ENCODE data around the gene CD93. TPM values are rescaled to one million over a fixed set of nuclear protein-coding genes. Genes with fewer than 3 reads are reported as not detected.

Gene CD93
- total and polyA plus RNA-seq, 5 experiments from 2014 or later = 0.03 to 0.20 (median 0.11) TPM; not detected in 1

- Mint-ChIP-seq H3K36me3 (no peaks in the 10 kb centered on the region), H3K4me3 (no peak overlapping the region), H3K4me1 (peaks cover 0 to 2% (median 0%) of the 10 kb centered on the region in 4 donors), H3K27me3 (peaks cover 11 to 63% (median 35%) of the 10 kb centered on the region in 5 donors), H3K9me3 (peaks cover 0 to 3% (median 0%) of the 10 kb centered on the region in 9 donors), H3K27ac (no peak overlapping the region)
- ATAC-seq (no peak), DNase-seq (no peak)
- POLR2A ChIA-PET = no interaction called here
Measured at GRCh38 chr20:23037017-23037481, 49.1 kb downstream of the CD93 start.

- ATAC-seq = no peak
- Mint-ChIP-seq H3K27me3 (peaks cover 11 to 57% (median 31%) of the 10 kb centered on the region in 5 donors), H3K36me3 (no peaks in the 10 kb centered on the region), H3K4me3 (no peak overlapping the region), H3K9me3 (peaks cover 0 to 3% (median 0%) of the 10 kb centered on the region in 9 donors), H3K4me1 (peaks cover 0 to 2% (median 0%) of the 10 kb centered on the region in 4 donors), H3K27ac (no peak overlapping the region)
- no peak for DNase-seq
- POLR2A ChIA-PET = no interaction called here
Measured at GRCh38 chr20:23036371-23036770, 49.8 kb downstream of the CD93 start.

- H3K36me3 Mint-ChIP-seq = no peaks in the 10 kb centered on the region
- DNase-seq = no peak
- POLR2A ChIA-PET = no interaction called here
- no peak overlapping the region for H3K27ac Mint-ChIP-seq
- peaks cover 0 to 3% (median 0%) of the 10 kb centered on the region in 9 donors for H3K9me3 Mint-ChIP-seq
- no peak for ATAC-seq
- no peak overlapping the region for H3K4me3 Mint-ChIP-seq
- peaks cover 0 to 2% (median 0%) of the 10 kb centered on the region in 4 donors for H3K4me1 Mint-ChIP-seq
- peaks cover 11 to 50% (median 31%) of the 10 kb centered on the region in 5 donors for H3K27me3 Mint-ChIP-seq
Measured at GRCh38 chr20:23035731-23036130, 50.4 kb downstream of the CD93 start.

GRCh38 chr20:23034721-23035671, 51.1 kb downstream of the CD93 start, which contains the start of gene SSTR4:
Gene SSTR4 (plus strand): TSS chr20:23035312. CDS start chr20:23035484, 172 bp downstream.
- Mint-ChIP-seq H3K9me3 (peaks cover 0 to 3% (median 0%) of the 10 kb centered on the region in 9 donors), H3K4me3 (no peak within 1 kb of the TSS), H3K27me3 (peaks cover 11 to 43% (median 27%) of the 10 kb centered on the region in 5 donors), H3K27ac (no peak within 1 kb of the TSS), H3K36me3 (no peaks in the 10 kb centered on the region), H3K4me1 (peaks cover 0 to 2% (median 0%) of the 10 kb centered on the region in 4 donors)
- ATAC-seq = no peak
- POLR2A ChIA-PET = no interaction called here
- no peak for DNase-seq

GRCh38 chr20:23033918-23034317, 52.2 kb downstream of the CD93 start:
- no peak overlapping the region for H3K4me3 Mint-ChIP-seq
- ATAC-seq (no peak), DNase-seq (no peak)
- no peak overlapping the region for H3K27ac Mint-ChIP-seq
- POLR2A ChIA-PET = no interaction called here
- peaks cover 0 to 3% (median 0%) of the 10 kb centered on the region in 9 donors for H3K9me3 Mint-ChIP-seq
- no peaks in the 10 kb centered on the region for H3K36me3 Mint-ChIP-seq
- H3K4me1 Mint-ChIP-seq = peaks cover 0 to 2% (median under 1%) of the 10 kb centered on the region in 4 donors
- H3K27me3 Mint-ChIP-seq = peaks cover 11 to 37% (median 24%) of the 10 kb centered on the region in 5 donors

- ATAC-seq (no peak), DNase-seq (no peak)
- Mint-ChIP-seq H3K9me3 (peaks cover 0 to 3% (median 0%) of the 10 kb centered on the region in 9 donors), H3K27me3 (peaks cover 10 to 37% (median 22%) of the 10 kb centered on the region in 5 donors), H3K36me3 (no peaks in the 10 kb centered on the region), H3K4me1 (peaks cover 0 to 2% (median under 1%) of the 10 kb centered on the region in 4 donors), H3K4me3 (no peak overlapping the region), H3K27ac (no peak overlapping the region)
- POLR2A ChIA-PET = no interaction called here
Measured at GRCh38 chr20:23032750-23033078, 53.4 kb downstream of the CD93 start.

- Mint-ChIP-seq H3K9me3 (peaks cover 0 to 2% (median 0%) of the 10 kb centered on the region in 9 donors), H3K4me1 (peaks cover 0 to 2% (median under 1%) of the 10 kb centered on the region in 4 donors), H3K4me3 (no peak overlapping the region), H3K27me3 (peaks cover 7 to 32% (median 20%) of the 10 kb centered on the region in 5 donors), H3K36me3 (no peaks in the 10 kb centered on the region), H3K27ac (no peak overlapping the region)
- DNase-seq (no peak), ATAC-seq (no peak)
- POLR2A ChIA-PET = no interaction called here
Measured at GRCh38 chr20:23032056-23032749, 53.9 kb downstream of the CD93 start.

- POLR2A ChIA-PET = no interaction called here
- peaks cover 0 to 2% (median under 1%) of the 10 kb centered on the region in 4 donors for H3K4me1 Mint-ChIP-seq
- ATAC-seq = no peak
- no peak overlapping the region for H3K27ac Mint-ChIP-seq
- H3K9me3 Mint-ChIP-seq = no peaks in the 10 kb centered on the region
- H3K36me3 Mint-ChIP-seq = no peaks in the 10 kb centered on the region
- H3K27me3 Mint-ChIP-seq = peaks cover 3 to 24% (median 14%) of the 10 kb centered on the region in 5 donors
- H3K4me3 Mint-ChIP-seq = no peak overlapping the region
- DNase-seq = no peak
Measured at GRCh38 chr20:23031346-23031745, 54.8 kb downstream of the CD93 start.

Other genes with a start within 250 kb of the CD93 start
- not detected for gene SSTR4, start 51.0 kb downstream of the CD93 start, total RNA-seq
- gene SSTR4, start 51.0 kb downstream of the CD93 start, polyA plus RNA-seq = not detected
- gene THBD, start 36.7 kb downstream of the CD93 start, total RNA-seq = under 1 TPM; 0.13 to 0.27 TPM
- not detected for gene THBD, start 36.7 kb downstream of the CD93 start, polyA plus RNA-seq